Keratinocyte (primary cell): ENCODE measurements around the gene SLC12A5. TPM values are rescaled to one million over a fixed set of nuclear protein-coding genes. Genes with fewer than 3 reads are reported as not detected.

Source experiments
- DNase-seq: peaks from one replicate; pipeline ENCODE4 v3.0.0-alpha.2; 2011; ENCODE audit warnings: low read depth, missing footprints, low spot score
- FAIRE-seq: peaks from 2 replicates; lab custom pipeline; 2011; peaks lifted over from hg19 to GRCh38; lab: Jason Lieb, UNC
- H2AFZ ChIP-seq: 2 replicates; pipeline ENCODE4 v1.6.0; 2012; ENCODE audit warnings: low read length, control low read depth, inconsistent platforms; ENCODE audit not compliant: control insufficient read depth
- H3K27ac ChIP-seq: 2 replicates; pipeline ENCODE4 v1.5.1; 2011; ENCODE audit warnings: low read length; ENCODE audit not compliant: control insufficient read depth, insufficient read depth
- H3K27me3 ChIP-seq: 3 replicates; pipeline ENCODE4 v1.6.0; 2011; ENCODE audit warnings: low read length; ENCODE audit not compliant: control insufficient read depth, insufficient read depth; ENCODE audit errors: extremely low read depth
- H3K36me3 ChIP-seq, 2 experiments: 2 replicates in 1 of 2; 3 replicates in 1 of 2; pipeline ENCODE4 v1.5.1; 2011; ENCODE audit warnings: low read length in 2 of 2, mild to moderate bottlenecking in 1 of 2; ENCODE audit not compliant: control insufficient read depth in 2 of 2, insufficient read depth in 2 of 2; ENCODE audit errors: extremely low read depth in 1 of 2
- H3K4me1 ChIP-seq: 3 replicates; pipeline ENCODE4 v1.5.1; 2011; ENCODE audit warnings: low read length; ENCODE audit not compliant: control insufficient read depth, insufficient read depth; ENCODE audit errors: extremely low read depth
- H3K4me2 ChIP-seq: 3 replicates; pipeline ENCODE4 v1.6.0; 2011; ENCODE audit warnings: low read depth, low read length; ENCODE audit not compliant: control insufficient read depth, insufficient read depth; ENCODE audit errors: extremely low read depth
- H3K4me3 ChIP-seq, 3 experiments: fragments of 200-600 bp in 1 of 3; sonication (generic) in 1 of 3; 2 replicates in 2 of 3; 3 replicates in 1 of 3; pipeline ENCODE4 v1.5.1; 2011 to 2016; ENCODE audit warnings: low read length in 3 of 3, mild to moderate bottlenecking in 3 of 3, control low read depth in 2 of 3, inconsistent platforms in 1 of 3, low read depth in 1 of 3, mixed read lengths in 1 of 3, mixed run types in 1 of 3, moderate library complexity in 1 of 3; ENCODE audit not compliant: control insufficient read depth in 2 of 3, insufficient read depth in 2 of 3; ENCODE audit errors: extremely low read depth in 1 of 3
- H3K79me2 ChIP-seq: 2 replicates; pipeline ENCODE4 v1.6.0; 2012; ENCODE audit warnings: low read length; ENCODE audit not compliant: control insufficient read depth, insufficient read depth
- H3K9ac ChIP-seq: 3 replicates; pipeline ENCODE4 v1.6.0; 2011; ENCODE audit warnings: low read length; ENCODE audit not compliant: control insufficient read depth, insufficient read depth; ENCODE audit errors: extremely low read depth
- H3K9me1 ChIP-seq: 3 replicates; pipeline ENCODE4 v1.6.0; 2011; ENCODE audit warnings: low read length; ENCODE audit not compliant: control insufficient read depth, insufficient read depth; ENCODE audit errors: extremely low read depth
- H3K9me3 ChIP-seq: 2 replicates; pipeline ENCODE4 v1.5.1; 2012; ENCODE audit warnings: low read depth, low read length; ENCODE audit not compliant: control insufficient read depth
- H4K20me1 ChIP-seq: 3 replicates; pipeline ENCODE4 v1.6.0; 2011; ENCODE audit warnings: low read length; ENCODE audit not compliant: control insufficient read depth, insufficient read depth; ENCODE audit errors: extremely low read depth
- CTCF ChIP-seq, 3 experiments: IDR thresholded peaks in 1 of 3; conservative IDR thresholded peaks in 1 of 3; optimal IDR thresholded peaks in 1 of 3; 2 replicates in 2 of 3; 3 replicates in 1 of 3; pipeline versions ENCODE3 to v1.5.1; 2011; ENCODE audit warnings: low read length in 3 of 3, mild to moderate bottlenecking in 3 of 3, moderate library complexity in 2 of 3, control low read depth in 1 of 3, inconsistent platforms in 1 of 3; ENCODE audit not compliant: insufficient read depth in 2 of 3; ENCODE audit errors: extremely low read depth in 1 of 3
- EZH2 ChIP-seq: IDR thresholded peaks from one replicate; pipeline ENCODE4 v1.6.1; 2012; ENCODE audit warnings: inconsistent platforms, mild to moderate bottlenecking, low read length, moderate library complexity
- dilution Hi-C: fragments of 300-500 bp; cut with MboI; formaldehyde crosslinking; loops from one replicate; pipeline ENCODE4 v1.7.0; 2020; ENCODE audit warnings: low sequenced_read_pairs; ENCODE audit not compliant: extremely low pct_ligation_motif_present
- polyA plus RNA-seq, 5 experiments: library from polyadenylated mRNA; depleted of rRNA in 3 of 5; stranded (reverse) in 3 of 5; stranded (forward) in 1 of 5; unstranded in 1 of 5; fragments of >200 nt; gene quantifications; 1 replicate in 1 of 5; 2 replicates in 3 of 5; 3 replicates in 1 of 5; pipeline versions ENCODE4 v1.2.1 to v1.2.3, GENCODE V29; 2011 to 2012; ENCODE audit warnings: missing spikeins in 2 of 5, low read depth in 1 of 5, low replicate concordance in 1 of 5

The SLC12A5 gene
- polyA plus RNA-seq, 1 donor (not counting 4 experiments of a cell fraction or from before 2014, with no cell fraction given): not detected

DNA sequence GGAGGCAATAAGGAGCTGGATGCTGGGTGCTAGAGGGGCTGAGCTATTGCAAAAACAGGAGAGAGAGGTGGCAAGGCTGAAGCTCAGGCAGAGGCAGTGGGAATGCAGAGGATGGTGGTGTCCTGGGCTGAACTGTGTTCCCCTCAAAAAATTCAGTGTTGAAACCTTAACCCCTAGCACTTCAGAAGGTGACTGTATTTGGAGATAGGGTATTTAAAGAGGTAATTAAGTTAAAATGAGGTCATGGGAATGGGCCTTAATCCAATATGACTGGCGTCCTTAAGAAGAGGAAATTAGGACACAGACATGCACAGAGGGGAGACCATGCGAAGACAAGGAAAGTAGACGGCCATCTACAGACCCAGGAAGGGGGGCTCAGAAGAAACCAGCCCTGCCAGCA lies 31.8 kb upstream of the SLC12A5 start:
- Histone ChIP-seq H3K27ac (no peak overlapping the region), H4K20me1 (no peaks in the 10 kb centered on the region), H3K9me1 (no peaks in the 10 kb centered on the region), H3K4me1 (peaks cover 32% of the 10 kb centered on the region), H3K4me2 (no peak overlapping the region), H3K79me2 (no peaks in the 10 kb centered on the region), H3K9ac (no peak overlapping the region), H3K36me3 (no peaks in the 10 kb centered on the region), H3K9me3 (no peaks in the 10 kb centered on the region), H3K27me3 (no peaks in the 10 kb centered on the region), H3K4me3 (no peak overlapping the region), H2AFZ (no peak overlapping the region)
- FAIRE-seq: no peak
- DNase-seq: no peak
- dilution Hi-C loops: no loop called here
- TF ChIP-seq CTCF (optimal IDR thresholded peaks at IDR 0.05 in 1 of 3, IDR thresholded peaks at IDR 0.05 in 1 of 3, conservative IDR thresholded peaks at IDR 0.05 in 1 of 3; ENCODE audit: extremely low read depth in 1 of 3, insufficient read depth in 2 of 3, low read length in 3 of 3): no peak
- no peak for TF ChIP-seq EZH2

DNA sequence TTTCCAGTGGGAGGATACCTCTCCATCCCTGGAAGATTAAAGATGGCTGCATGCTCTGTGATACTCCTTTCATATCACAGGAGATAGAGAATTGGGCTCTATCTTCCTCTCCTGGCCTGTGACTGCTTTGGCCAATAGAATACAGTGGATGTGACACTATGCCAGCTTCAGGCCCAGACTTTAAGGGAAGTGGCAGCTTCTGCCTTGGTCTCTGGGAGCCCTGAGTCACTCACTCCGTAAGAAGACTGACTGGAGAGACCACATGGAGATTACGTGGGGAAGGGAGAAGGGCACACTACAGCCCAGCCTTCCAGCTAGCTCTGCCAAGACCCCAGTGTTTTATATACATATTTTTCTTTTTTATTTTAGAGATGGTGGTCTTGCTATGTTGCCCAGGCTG lies 30.7 kb upstream of the SLC12A5 start:
- FAIRE-seq (no peak), DNase-seq (no peak)
- Histone ChIP-seq H3K27ac (no peak overlapping the region), H3K9me3 (no peaks in the 10 kb centered on the region), H3K27me3 (no peaks in the 10 kb centered on the region), H2AFZ (no peak overlapping the region), H3K4me2 (no peak overlapping the region), H3K36me3 (no peaks in the 10 kb centered on the region), H3K9ac (no peak overlapping the region), H3K4me1 (peaks cover 27% of the 10 kb centered on the region), H3K4me3 (no peak overlapping the region), H4K20me1 (no peaks in the 10 kb centered on the region), H3K79me2 (no peaks in the 10 kb centered on the region), H3K9me1 (no peaks in the 10 kb centered on the region)
- dilution Hi-C loops: no loop called here
- no peak for TF ChIP-seq CTCF (optimal IDR thresholded peaks at IDR 0.05 in 1 of 3, IDR thresholded peaks at IDR 0.05 in 1 of 3, conservative IDR thresholded peaks at IDR 0.05 in 1 of 3; ENCODE audit: extremely low read depth in 1 of 3, insufficient read depth in 2 of 3, low read length in 3 of 3)
- TF ChIP-seq EZH2: no peak
